ENCODE data around the gene COL21A1. TPM values are rescaled to one million over a fixed set of nuclear protein-coding genes. Genes with fewer than 3 reads are reported as not detected.

Gene COL21A1
- 1.0 TPM in 1 of 2 replicates, not detected in the other for total RNA-seq

GRCh38 chr6:56246881-56247653, at the start of gene COL21A1:
Gene COL21A1 (minus strand): TSS chr6:56247580. CDS start chr6:56182618, 64,962 bp downstream.

